Stimulated activated naive CD8-positive, alpha-beta T cell treated with anti-CD3 and anti-CD28 coated beads, Interleukin-15, amount 100 ng/mL, for 72 hours (primary cell): Measurements from ENCODE around the gene AKR1C1.
"Not testable (repeated sequence)": the region's sequence is repeated elsewhere in the genome, so short reads cannot be mapped to it uniquely, and the experiment has no call there.

ENCODE experiments used
- ATAC-seq: fragments of 150-1000 bp; cut with Tn5 transposase; 2 replicates; pipeline ENCODE4 v1.10.0; 2021; ENCODE audit warnings: mild to moderate bottlenecking, moderate library complexity
- DNase-seq, 2 donors: peaks; one replicate each; pipeline ENCODE4 v3.0.0; 2021 to 2022
- H3K27ac Mint-ChIP-seq, 2 donors: one replicate each; pipeline ENCODE4 v1.8.0; 2022; ENCODE audit warnings: mild to moderate bottlenecking in 2 of 2, mixed read lengths in 2 of 2, moderate library complexity in 2 of 2
- H3K27me3 Mint-ChIP-seq: one replicate; pipeline ENCODE4 v1.8.0; 2022; ENCODE audit warnings: mixed read lengths
- H3K4me1 Mint-ChIP-seq: one replicate; pipeline ENCODE4 v1.8.0; 2022; ENCODE audit warnings: mild to moderate bottlenecking, mixed read lengths
- H3K4me3 Mint-ChIP-seq, 2 donors: one replicate each; pipeline ENCODE4 v1.8.0; 2022; ENCODE audit warnings: mild to moderate bottlenecking in 2 of 2, mixed read lengths in 2 of 2, moderate library complexity in 1 of 2
- H3K9me3 Mint-ChIP-seq, 2 donors: one replicate each; pipeline ENCODE4 v1.8.0; 2022; ENCODE audit warnings: mixed read lengths in 2 of 2

Gene AKR1C1

DNA sequence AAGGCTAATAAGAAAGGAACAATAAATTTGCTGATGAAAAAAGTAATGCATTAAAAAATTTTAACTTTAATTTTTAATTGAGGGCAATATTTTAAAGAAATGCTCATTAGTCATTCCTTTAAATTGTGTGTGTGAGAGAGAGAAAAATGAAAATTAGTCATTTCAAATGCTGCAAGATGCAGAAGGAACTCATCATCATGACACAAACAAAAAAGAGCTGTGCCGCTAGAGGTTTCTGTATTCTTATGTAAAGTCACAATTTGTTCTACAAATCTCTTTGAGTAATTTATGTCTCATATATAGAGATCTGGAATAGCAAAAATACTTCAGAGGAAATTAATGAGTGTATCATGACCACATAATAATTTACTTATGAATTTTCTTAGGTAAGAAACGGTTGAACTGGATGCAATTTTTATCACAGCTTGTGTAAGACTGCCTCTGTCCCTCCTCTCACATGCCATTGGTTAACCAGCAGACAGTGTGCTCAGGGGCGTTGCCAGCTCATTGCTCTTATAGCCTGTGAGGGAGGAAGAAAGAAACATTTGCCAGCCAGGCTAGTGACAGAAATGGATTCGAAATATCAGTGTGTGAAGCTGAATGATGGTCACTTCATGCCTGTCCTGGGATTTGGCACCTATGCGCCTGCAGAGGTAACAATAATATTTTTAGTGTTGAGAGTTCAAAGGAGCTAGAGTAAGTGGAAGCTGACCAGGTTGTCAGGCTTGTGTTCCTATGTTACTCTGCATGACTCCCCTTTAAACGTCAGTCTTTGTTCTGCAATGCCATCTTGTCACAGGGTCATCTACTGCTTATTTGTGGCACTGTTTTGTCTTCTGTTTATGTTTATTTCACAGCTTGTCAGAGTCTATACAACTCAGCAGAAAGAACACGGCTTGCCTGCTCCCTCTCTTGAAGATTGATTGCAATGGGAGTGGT lies at the start of gene AKR1C1:
Gene AKR1C1, plus strand, starts transcription at position 540 of the 939 bp plus-strand sequence. Its CDS starts 30 bp downstream, at position 570.
- not testable (repeated sequence) for H3K4me3 Mint-ChIP-seq, H3K9me3 Mint-ChIP-seq, ATAC-seq, DNase-seq, H3K27me3 Mint-ChIP-seq, H3K4me1 Mint-ChIP-seq
- H3K27ac Mint-ChIP-seq = peak within 1 kb of the TSS in 1 of 2 donors; percentile 57

DNA sequence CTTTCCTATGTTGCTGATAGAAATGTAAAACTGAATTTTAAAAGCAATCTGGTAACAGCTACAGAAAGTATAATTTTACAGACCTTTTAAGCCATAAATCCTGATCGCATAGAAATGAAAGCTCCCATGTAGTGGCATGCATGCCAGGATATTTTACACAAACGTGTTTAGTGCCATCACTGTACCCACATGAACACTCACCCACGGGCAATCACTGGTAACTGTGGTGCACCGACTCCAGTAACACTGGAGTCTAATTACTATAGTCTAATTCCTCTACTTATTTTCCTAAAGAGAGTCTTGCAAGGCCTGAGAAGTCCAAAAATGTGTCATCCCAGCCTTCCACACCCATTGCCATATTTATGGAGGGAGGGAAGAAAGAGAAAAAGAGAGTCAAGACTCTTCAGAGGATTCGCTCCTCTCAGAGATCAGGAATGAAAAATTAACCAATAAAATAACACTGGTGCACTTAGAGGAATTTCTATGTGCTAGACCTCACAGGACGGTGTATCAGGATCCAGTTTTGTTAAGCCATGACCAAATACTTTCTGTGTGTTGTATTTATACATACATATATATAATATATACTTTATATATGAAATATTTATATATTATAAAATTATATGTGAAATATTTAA lies 48.9 kb upstream of the AKR1C1 start:
- Mint-ChIP-seq H3K27ac (no peak overlapping the region), H3K4me3 (no peak overlapping the region), H3K27me3 (no peaks in the 10 kb centered on the region), H3K9me3 (peaks cover 0 to 4% of the 10 kb centered on the region in 2 donors), H3K4me1 (no peaks in the 10 kb centered on the region)
- ATAC-seq (no peak), DNase-seq (no peak)

DNA sequence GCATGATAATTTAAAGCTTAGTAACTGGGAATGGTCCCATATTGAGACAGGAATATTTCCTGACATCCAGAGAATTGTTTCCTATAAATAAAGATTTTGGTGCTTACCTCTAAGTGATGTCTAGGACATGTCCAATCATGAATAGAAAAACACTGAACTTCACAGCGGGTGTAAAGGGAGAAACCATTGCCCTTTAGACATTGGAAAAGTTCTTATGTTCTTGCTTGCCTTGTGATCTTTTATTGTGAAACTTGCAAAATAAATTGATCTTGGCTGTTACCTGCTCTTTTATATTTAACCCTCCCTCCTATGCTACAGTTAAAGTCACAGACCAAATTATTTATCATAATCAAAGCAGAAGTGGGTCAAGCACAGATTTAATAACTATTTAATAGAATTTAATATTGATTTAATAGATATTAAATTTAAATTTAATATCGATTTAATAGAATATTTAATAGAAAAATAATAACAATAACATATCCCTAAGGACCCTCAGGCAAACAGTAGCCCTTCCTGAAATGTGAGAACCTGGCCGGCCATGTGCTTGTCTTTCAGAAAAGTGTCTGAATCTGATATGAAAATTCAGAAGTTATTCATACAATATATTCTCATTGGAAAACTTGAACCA lies 47.0 kb upstream of the AKR1C1 start:
- H3K4me3 Mint-ChIP-seq = no peak overlapping the region
- no peaks in the 10 kb centered on the region for H3K9me3 Mint-ChIP-seq
- ATAC-seq = no peak
- no peaks in the 10 kb centered on the region for H3K27me3 Mint-ChIP-seq
- no peak overlapping the region for H3K27ac Mint-ChIP-seq
- no peaks in the 10 kb centered on the region for H3K4me1 Mint-ChIP-seq
- DNase-seq = no peak

DNA sequence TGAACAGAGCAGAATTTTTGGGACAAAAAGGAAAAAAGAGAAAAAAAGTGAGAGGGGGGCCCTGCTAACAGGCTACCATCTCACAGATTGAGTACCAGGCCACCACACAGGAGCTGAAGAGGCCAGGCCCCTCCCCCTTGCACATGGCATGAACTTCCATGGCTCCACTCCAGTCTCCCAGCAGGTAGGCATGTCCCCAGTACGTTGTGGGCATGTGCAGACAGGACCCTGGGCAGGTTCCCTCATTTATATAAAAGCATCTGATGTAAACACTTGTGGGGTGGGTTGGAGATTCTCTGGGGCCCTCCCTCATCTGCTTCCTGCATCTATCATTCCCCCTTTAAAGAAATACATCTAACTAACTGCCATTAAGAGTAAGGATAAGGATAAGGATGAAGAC lies 45.0 kb upstream of the AKR1C1 start:
- H3K4me3 Mint-ChIP-seq = no peak overlapping the region
- no peaks in the 10 kb centered on the region for H3K4me1 Mint-ChIP-seq
- ATAC-seq = no peak
- no peaks in the 10 kb centered on the region for H3K9me3 Mint-ChIP-seq
- DNase-seq = no peak
- H3K27ac Mint-ChIP-seq = no peak overlapping the region
- no peaks in the 10 kb centered on the region for H3K27me3 Mint-ChIP-seq

DNA sequence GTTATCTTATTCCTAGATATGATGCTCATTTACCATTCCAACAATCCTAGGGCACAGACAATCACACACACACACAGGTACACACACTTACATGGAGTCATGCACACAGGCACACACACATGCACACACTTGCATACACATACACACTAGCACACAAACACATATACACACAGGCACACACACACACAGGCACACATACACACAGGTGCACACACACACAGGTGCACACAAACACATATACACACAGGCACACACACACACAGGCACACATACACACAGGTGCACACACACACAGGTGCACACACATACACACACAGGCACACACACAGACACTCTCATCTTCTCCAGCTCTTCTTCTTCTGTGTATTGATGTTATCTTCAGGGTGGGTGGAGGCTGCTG lies 38.7 kb upstream of the AKR1C1 start:
- DNase-seq, H3K4me1 Mint-ChIP-seq, H3K27ac Mint-ChIP-seq, ATAC-seq, H3K27me3 Mint-ChIP-seq, H3K4me3 Mint-ChIP-seq: not testable (repeated sequence)
- H3K9me3 Mint-ChIP-seq = peaks cover 0 to 20% of the 10 kb centered on the region in 2 donors

DNA sequence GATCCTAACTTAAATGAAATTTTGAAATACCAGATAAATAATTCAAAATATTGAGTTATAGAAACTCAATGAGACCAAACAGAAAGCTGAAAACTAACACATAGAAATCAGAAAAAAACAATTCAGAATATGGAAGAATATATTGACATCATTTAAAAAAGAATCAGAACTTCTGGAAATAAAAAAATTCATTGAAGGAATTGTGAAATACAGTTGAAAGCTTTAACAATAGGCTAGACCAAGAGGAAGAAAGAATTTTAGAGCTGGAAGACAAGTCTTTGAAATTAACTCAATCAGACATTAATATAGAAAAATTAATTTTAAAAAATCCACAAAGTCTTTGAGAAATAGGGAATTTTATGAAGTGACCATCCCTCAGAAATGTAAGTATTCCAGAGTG lies 36.8 kb upstream of the AKR1C1 start:
- Mint-ChIP-seq H3K9me3 (peaks cover 0 to 27% of the 10 kb centered on the region in 2 donors), H3K4me1 (no peaks in the 10 kb centered on the region), H3K27ac (no peak overlapping the region), H3K27me3 (no peaks in the 10 kb centered on the region), H3K4me3 (no peak overlapping the region)
- ATAC-seq (no peak), DNase-seq (no peak)

DNA sequence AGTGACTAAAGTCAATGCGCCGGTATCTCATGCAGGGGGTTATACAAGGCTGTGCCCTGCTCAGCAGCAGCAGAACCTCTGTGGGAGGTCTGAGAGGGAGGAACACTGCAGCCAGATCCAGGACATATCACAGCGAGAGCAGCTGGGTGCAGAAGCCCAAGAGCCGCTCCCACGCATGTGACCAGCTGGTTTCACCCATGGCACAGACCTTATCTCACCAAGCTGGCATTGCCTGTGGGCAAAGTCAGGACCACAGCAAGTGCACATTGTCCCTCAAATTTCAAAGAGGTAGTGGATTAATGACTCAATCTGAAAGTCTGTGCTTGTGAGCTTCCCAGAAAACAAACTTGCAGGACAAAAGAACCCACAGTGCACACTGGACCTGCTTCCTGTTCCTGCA lies 31.6 kb upstream of the AKR1C1 start:
- H3K27me3 Mint-ChIP-seq = no peaks in the 10 kb centered on the region
- H3K9me3 Mint-ChIP-seq = peaks cover 0 to 8% of the 10 kb centered on the region in 2 donors
- H3K27ac Mint-ChIP-seq = no peak overlapping the region
- ATAC-seq (no peak), DNase-seq (no peak)
- no peak overlapping the region for H3K4me3 Mint-ChIP-seq
- no peaks in the 10 kb centered on the region for H3K4me1 Mint-ChIP-seq

DNA sequence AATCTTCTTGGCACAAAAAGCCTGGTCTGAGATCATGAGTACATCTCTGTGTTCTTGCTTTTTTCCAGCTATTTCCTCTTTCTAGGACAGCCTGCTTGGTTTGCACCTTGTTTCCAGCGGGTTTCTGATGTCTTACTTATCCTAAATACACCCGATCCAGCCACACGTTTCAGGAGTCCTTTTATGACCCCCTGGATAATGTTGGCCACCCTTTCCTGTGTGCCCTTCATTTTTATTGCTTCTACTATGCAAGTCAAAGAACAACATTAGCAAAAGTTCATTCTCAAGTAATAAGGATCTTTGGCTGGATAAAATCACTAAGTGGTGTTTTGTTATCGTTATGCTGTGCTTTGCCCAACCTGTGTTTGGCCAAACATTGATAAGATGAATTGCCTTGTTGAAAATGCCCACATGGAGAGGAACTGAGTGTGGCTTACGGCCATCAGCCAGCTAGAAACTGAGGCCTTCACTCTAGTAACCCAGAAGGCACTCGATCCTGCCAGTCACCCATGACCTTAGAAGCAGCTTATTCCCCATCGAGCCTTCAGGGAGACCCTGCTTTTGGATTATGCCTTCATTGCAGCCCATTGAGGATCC lies 28.7 kb upstream of the AKR1C1 start:
- ATAC-seq = no peak
- no peaks in the 10 kb centered on the region for H3K27me3 Mint-ChIP-seq
- no peaks in the 10 kb centered on the region for H3K4me1 Mint-ChIP-seq

DNA sequence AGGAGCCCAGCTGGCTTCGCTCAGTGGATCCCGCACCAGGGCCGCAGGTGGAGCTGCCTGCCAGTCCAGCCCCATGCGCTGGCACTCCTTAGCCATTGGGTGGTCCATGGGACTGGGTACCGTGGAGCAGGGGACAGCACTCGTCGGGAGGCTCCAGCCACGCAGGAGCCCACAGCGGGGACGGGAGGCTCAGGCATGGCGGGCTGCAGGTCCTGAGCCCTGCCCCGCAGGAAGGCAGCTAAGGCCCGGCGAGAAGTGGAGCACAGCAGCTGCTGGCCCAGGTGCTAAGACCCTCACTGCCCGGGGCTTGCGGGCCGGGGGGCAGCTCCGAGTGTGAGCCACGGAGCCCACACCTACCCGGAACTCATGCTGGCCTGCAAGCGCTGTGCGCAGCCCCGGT lies 25.9 kb upstream of the AKR1C1 start:
- no peak for ATAC-seq
- Mint-ChIP-seq H3K27ac (no peak overlapping the region), H3K9me3 (no peaks in the 10 kb centered on the region), H3K4me1 (no peaks in the 10 kb centered on the region), H3K4me3 (no peak overlapping the region), H3K27me3 (no peaks in the 10 kb centered on the region)
- DNase-seq = no peak

More for the DNA sequence above, 28.7 kb upstream of the AKR1C1 start:
- Mint-ChIP-seq H3K4me3 (no peak overlapping the region), H3K27ac (no peak overlapping the region), H3K9me3 (peaks cover 0 to 6% of the 10 kb centered on the region in 2 donors)
- DNase-seq = no peak

DNA sequence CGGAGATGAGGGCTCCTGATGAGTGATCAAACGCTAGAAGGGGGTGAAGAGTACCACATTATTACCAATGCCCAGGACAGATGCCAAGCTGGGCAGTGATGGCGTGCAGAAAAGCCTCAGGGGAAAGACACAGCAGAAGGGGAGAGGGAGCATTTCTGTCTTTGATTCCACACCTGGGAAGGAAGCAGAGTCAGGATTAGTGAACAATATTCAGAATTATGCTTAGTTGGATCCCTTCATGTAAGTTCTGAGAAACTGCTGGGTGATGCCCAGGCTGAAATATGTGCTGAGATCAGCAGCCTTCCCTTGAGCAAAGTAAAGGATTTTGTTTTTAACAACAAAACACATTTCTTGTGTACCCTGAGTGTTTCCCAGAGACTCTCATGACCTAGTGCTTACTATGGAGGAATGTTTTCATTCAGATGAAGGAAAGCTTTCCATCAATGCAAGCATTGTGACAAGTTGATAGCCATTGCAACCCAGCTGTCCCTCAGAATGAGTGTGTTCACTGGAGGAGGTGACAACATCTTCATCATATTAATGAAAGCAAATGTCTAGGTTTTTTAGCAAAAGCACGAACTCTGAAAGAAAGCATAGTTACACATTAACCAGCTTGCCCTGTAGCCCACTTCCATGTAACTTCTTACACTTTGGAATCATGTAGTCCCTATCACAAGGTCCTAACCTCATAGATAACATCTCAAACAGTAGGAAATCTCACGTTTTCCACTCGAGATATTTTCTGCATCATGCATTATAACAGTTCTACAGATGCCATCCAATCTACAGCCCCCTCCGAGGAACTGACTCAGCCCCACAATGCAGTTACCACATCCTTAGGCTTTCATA lies 23.8 kb upstream of the AKR1C1 start:
- Mint-ChIP-seq H3K4me3 (no peak overlapping the region), H3K4me1 (no peaks in the 10 kb centered on the region), H3K9me3 (no peaks in the 10 kb centered on the region), H3K27me3 (no peaks in the 10 kb centered on the region), H3K27ac (no peak overlapping the region)
- DNase-seq = no peak
- ATAC-seq = no peak

DNA sequence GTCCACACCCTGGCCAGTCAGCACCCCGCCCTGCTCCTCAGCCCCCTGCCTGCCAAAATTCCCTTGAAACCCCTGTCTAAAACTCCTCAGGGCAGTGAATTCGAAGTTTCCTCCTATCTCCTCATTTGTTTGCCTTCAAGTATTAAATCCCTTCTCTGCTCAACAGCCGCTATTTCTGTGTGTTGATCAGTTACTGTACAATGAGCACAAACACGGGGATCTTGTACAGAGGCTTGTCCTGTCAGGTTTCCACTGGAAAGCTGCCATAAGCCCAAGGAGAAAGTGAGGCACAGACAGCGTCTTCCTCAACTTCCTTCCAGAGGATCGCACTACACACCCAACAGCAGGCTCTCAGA lies 23.2 kb upstream of the AKR1C1 start:
- not testable (repeated sequence) for H3K27me3 Mint-ChIP-seq, ATAC-seq, H3K27ac Mint-ChIP-seq, DNase-seq, H3K9me3 Mint-ChIP-seq, H3K4me1 Mint-ChIP-seq, H3K4me3 Mint-ChIP-seq

DNA sequence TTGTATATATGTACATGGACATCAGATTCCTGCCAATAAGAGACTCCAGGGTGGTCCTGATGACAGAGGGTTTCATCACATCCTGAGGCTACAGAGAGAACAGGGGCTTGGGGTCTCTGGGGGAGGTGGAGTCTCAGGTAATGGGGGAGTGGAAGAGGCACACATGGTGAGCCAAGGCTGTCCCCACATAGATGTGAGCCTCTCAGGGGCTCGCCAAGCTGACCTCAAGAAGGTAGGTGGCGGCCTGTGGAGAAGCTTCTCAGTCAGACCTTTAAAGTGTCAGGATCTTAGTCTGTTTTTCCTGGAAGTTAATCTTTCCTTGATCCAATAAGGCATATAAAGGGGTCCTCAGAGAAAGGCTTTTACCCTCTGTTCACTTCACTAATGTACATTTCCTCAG lies 22.3 kb upstream of the AKR1C1 start:
- H3K27me3 Mint-ChIP-seq, H3K9me3 Mint-ChIP-seq, DNase-seq, ATAC-seq, H3K4me1 Mint-ChIP-seq, H3K4me3 Mint-ChIP-seq, H3K27ac Mint-ChIP-seq: not testable (repeated sequence)

DNA sequence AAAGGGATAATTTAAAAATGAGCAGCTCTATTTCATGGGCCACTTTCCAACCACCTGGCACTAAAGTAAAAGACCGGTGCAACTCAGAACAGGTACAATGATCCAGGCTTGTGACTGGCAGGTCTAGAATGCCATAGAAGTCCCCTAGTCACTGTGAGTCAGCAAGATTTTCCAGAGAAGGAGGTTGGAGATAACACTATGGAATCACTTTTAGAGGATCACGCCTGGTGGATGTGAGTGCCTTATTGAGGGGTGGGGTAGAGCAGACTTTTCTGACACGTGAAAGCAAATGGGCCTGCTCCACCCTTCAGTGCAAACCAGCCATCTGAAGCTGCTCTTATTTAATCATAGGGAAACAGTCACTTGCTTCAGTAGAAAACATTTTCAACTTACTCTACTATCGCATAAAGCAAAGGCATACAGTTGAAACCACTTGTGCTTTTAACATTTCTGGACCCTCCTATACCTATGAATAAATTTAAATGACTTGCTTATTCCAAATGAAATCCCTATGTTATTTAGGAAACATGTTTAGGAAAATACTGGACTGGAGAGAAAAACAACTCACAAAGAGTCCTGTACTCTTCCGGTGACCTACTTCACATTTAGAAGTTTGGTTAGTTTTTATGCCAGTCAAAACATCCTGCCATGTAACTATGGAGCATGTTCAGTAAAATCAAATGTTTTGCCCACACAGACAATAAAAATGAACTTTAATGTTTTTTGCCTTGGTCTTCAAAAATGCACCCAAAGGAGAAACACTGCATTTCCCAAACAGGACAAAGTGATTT lies 21.5 kb upstream of the AKR1C1 start:
- no peak overlapping the region for H3K4me3 Mint-ChIP-seq
- DNase-seq (no peak), ATAC-seq (no peak)
- no peaks in the 10 kb centered on the region for H3K9me3 Mint-ChIP-seq
- no peaks in the 10 kb centered on the region for H3K4me1 Mint-ChIP-seq
- H3K27me3 Mint-ChIP-seq = no peaks in the 10 kb centered on the region
- no peak overlapping the region for H3K27ac Mint-ChIP-seq

DNA sequence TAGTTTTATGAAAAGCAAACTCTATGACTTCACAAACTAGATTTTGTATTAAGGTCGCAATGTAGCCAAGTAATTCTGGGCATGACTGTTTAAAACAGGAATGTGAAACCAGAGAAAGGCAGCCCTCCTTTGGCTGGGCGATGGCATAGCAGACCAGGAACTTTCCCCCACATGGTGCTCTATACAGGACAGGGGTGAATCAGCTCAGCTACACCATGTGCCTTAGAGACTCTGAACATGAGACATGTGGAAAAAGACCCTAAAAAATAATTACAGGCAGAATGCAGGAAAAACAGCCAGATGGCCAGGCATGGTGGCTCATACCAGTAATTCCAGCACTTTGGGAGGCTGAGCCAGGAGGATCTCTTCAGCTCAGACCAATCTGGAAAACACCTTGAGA lies 20.3 kb upstream of the AKR1C1 start:
- H3K4me3 Mint-ChIP-seq, ATAC-seq, DNase-seq: not testable (repeated sequence)

More for the DNA sequence above, 20.3 kb upstream of the AKR1C1 start:
- H3K27ac Mint-ChIP-seq, H3K4me1 Mint-ChIP-seq, H3K27me3 Mint-ChIP-seq, H3K9me3 Mint-ChIP-seq: not testable (repeated sequence)
